ENCODE results near the gene HDC.

Gene HDC

DNA sequence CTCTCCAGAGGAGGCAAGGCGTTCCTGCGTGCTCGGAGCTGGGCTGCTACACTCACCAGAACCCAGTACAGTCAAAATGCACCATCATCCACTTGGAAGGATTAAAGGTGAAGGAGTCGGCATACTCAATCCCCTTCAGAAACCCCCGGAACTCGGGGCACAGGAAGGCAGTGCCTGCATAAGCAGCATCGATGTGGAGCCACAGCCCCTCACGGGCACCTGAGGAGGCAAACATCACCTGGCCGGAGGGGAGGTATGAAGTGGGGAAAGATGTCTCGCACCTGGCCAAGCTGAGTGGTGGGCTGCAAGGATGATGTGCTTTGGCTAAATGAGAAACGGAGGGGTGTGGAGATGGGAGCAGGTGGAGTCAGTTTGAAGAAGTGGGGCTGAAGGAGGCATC lies 13.0 kb downstream of the HDC start:
- DNase-seq: no peak

DNA sequence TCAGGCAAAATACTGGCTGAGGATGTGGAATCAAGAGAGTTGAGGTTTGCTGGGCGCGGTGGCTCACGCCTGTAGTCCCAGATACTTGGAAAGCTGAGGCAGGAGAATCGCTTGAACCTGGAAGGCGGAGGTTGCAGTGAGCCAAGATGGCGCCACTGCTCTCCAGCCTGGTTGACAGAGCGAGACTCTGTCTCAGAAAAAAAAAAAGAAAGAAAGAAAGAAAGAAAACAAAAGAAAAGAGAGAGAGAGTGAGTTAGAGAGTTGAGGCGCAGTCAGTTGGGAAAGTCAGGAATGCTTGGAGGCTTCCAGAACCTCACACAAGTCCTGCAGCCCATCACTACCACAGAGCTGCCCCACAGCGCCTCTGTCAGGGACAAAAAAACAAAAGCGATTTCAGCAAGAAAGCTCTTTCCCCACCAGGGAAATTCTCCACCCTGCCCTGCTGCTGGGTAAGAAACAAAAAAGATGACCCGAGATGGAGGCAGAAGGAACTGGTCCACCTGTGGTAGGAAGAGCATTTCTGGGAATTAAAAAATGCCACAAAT lies 13.8 kb downstream of the HDC start:
- DNase-seq: no peak

DNA sequence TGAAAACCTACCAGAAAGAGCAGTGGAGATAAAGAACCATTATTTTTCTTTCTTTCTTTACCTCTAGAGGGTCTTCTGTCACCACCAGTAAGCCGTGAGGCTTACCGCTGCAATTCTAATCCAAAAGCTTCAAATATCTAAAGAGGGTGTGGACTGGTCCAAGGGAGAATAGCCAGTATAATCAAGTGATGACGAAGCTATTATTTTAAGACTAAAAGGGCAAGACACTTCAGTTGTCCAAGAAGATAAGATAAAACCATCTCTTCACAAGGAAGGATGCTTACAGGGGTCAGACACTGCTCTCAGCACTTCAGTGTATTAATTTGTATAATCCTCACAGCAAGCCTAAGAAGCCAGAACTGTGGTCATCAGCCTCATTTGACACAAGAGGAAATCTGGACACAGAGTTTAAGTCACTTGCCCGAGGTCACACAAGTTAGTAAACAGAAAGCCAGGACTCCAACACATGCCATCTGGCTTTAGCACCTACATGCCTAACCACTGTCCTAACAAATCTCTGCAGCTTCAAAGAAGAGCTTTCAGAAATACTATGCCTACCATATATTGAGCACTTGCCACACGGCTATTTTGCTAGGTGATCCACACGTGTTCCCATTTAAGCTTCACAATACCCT lies 14.6 kb downstream of the HDC start:
- no peak for DNase-seq

DNA sequence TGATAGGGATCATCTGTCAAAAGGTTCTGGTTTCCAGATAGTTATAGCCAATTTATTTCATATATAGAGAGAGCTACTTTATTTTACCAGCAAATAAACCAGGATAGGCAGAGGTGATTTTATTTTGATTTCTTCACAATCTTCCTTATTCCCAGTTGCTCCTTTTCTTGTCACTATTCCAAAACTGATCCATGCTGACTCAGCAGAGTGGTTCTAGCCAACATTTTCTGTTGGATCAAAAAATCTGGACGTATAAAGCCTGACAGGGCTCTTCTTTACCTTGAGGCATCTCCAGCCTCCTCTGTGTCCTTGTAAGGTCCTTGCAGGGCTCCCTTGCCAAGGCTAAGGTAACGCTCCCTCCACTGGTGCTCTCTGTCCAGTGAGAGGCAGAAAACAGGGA lies 15.8 kb downstream of the HDC start:
- no peak for DNase-seq

DNA sequence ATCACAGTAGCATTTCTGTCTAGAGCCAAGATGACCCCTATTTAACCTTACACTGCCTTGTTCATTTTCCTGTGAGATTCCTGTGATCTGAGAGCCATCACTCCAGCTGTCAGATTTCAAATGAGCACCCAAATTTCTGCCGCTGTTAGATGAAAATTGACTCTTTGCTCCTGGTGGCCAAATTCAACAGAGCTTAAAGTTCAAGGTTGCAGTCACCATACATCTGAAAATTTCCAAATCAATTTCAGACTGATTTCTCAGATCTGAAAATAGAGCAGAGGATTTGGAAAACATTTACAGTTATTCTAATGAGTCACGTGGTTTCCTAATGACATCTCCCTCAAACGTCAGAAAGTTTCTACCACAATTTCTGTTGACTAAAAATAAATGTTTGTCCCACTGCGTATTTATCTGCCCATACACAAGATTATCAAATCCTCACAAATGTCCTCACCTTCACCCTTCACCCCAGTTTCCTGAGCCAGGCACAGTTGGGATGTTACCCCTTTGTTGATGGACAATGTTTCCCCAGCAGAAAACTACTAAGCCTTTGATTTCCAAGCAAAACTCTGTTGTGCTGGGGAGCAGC lies 16.4 kb downstream of the HDC start:
- DNase-seq: no peak

DNA sequence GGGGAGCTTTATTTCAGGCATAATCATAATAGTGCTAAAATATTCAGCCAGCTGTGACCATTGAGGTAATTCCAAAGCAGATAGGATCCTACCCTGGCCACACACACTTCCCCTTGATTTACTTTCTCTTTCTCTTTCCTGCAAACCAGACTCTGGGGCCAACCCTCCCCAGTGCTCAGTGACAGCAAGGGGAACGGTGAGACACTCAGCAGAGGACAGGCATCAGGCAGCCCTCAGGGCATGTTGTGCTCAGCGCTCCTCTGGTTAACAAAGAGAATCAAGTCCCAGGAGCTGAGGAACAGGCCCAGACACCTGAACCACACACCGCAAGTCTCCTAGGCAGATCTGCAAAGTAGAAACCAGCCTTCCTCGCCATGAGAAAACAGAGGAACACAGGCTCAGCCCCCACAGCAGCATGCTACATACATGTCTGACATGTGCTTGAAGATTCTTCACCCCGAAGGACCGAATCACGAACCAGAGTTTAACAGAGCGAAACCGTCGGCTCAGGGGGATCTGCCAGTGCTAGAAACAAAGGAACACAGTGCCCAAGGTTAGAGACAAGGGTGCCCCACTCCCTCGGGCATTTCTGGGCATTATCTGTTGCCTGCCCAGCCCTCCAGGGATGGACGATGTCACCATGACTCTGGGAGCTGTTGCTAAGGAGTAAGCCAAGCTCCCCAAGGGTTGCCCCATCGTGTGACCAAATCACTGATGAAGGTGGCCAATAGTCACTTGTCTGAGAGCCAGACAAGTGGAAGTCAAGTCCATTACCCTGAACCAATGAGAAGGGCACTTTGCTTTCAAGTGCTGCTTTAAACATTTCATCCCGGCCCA lies 17.5 kb downstream of the HDC start:
- no peak for DNase-seq

DNA sequence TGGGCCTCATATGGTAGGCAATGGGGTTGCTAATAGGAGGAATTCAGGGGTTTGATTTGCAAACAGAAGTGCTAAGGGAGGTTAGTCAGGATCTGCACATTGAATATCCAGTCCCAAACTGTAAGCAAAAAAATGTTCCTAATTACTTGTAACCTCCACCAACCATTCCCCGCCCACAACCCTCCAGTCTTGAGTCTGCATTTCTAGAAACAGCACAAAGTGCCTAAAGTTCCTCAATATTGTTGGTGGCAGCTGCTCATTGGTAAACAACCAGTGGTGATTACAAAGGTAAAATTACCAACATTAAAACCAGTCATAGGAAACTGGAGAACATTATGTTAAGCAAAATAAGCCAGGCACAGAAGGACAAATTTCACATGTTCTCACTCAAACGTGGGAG lies 18.9 kb downstream of the HDC start:
- no peak for DNase-seq

DNA sequence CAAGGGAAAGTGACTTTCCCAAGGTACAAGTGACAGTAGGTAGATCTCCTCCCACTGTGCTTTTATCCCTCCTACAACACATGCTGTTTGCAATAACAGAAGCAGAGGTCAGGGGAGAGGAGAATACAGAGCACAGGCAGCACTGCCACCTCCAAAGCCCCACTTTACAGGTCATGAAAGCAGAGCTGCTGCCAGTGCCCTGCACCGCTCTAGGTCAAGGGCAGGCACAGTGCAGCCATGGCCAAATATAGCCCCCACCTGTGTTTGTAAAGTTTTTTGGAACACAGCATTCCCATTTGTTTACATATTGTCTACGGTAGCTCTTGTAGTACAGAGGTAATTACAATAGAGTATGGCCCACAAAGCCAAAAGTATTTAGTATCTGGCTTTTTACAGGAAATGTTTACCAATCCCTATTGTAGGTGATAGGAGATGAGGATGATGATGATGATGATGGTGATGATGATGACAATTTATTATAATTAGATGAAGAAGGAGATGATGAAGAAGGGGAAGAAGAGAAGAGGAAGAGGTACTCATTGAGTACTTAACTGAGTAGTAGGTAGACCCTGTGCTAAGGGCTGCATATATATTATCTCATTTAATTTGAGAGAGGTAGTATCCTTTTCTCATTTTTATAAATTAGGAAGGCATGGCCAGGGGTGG lies 20.4 kb downstream of the HDC start:
- DNase-seq: no peak

DNA sequence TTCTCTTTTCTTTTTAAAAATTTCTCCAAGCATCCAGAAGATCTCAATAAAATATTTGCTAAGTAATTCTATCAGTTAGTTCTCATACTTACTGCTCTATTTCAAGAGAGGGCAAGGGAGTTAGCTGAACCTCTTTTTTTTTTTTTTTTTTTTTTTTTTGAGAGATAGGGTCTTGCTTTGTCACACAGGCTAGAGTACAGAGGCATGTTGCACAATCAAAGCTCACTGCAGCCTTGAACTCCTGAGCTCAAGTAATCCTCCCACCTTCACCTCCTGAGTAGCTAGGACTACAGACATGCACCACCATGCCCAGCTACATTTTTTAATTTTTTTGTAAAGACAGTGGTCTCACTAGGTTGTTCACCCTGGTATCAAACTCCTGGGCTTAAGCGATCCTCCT lies 21.4 kb downstream of the HDC start:
- no peak for DNase-seq

DNA sequence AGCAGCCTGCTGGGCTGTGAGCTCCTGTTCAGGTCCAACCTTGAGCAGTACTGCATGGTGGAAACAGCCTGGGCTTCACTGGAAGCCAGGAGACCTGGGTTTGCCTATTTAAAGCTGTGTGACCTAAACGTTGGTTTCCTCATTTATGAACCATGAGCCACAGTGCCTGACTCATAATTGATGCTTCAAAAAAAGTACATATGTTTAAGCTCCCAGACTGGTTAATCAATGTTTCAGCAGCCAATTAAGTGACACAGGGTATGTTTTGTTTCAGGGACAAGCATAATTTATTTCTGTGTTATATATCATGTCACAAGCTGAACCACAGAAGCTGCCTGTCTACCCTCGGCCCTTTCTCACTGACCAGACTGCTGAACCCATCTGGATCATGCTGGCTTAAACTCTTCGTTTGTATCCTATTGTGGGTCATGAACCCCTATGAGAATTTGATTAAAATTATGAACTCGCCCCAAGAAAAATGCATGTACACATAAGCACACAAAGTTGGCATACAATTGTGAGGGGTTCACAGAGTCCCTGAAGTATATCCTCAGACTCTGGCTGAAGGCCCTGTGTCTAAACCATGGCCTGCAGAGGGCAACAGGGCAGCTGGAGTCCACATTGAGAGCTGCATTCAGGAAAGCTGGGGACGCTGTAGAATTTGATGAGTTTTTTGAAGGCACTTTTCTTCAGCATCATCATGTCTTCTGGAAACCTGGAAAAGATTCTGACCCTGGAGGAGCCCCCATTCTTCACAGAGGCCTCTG lies 23.7 kb downstream of the HDC start:
- no peak for DNase-seq

DNA sequence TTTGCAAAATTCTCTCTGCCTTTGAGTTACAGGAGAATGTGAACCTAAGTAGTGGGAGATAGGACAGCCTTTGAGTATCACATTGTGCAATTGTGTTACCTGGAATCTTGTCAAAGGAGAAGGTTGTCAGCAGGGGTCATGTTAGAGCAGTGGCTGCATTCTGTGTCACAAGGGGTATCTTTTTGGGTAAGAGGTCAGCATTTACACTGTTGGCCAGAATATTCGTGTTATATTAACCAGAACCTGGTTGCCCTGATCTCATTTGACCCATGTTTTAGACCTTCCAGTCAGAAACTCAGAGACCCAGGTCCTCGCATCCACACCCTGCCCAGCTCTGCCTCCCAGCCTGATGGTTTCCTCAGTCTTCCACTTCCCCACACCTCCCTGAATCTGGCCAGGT lies 27.3 kb downstream of the HDC start:
- no peak for DNase-seq

DNA sequence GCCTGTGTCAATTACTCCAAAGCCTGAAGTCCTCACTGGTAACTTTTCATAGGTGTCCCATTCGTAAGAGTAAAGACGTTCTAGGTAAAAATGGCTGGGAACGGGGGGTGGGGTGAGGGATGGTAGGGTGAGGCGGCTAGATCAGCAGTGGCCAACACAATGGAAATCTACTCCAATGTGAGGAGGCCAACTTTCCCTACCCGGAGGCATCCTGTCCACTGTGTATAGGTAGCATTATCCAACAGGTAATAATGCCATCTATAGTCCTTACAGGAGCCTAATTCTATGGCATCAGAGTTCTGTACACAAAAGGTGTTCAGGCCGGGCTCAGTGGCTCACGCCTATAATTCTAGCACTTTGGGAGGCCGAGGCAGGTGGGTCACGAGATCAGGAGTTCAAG lies 29.1 kb downstream of the HDC start:
- no peak for DNase-seq

DNA sequence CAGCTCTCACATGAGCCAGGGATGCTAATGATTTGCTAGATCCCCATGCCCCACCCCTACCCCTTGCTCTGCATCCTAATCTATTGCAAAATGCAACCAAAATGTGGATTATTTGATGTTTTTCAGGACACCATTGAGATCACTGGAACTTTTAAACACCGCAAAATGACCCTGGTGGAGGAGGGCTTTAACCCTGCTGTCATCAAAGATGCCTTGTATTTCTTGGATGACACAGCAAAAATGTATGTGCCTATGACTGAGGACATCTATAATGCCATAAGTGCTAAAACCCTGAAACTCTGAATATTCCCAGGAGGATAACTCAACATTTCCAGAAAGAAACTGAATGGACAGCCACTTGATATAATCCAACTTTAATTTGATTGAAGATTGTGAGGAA lies 29.7 kb downstream of the HDC start:
- no peak for DNase-seq

DNA sequence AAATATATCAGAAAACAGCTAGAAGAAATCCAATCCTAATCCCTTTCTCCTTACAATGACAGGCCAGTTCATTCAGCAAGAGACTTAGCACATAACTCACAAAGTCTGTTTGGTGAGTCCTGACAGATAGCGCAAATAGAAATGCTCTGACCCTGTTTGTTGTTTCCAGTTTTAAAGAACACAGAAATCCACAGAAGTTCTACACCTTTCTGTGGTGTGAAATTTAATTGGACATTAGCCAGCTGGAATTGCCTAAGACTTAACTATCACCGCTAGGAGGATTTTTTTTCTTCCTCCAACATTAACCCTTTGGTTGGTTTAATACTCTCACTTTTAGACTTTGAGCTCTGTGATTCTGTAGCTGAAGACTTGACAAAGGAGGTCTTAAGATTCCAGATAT lies 30.8 kb downstream of the HDC start:
- no peak for DNase-seq

DNA sequence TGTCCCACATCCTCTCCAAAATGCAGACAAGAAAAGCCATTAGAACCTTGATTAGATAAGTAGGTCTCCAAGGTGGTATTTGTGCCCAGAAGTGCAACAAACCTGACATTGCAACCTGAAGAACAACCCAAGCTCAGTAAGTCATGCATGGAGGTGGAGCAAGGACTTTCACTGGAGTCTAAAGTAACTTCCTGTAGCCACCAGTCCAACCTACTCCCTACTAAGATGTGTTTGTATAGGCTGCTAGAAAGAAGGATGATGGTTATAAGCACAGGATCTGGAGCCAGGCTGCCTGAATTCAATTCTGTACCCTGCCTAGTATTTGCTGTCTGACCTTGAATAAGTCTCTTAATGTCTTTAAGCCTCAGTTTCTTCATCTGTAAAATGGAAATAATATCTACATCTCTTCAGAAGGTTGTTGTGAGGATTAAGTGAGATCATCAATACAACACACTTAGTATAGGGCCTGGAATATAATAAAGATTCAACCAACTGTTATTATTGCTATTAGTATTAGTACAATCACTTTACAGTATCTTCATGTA lies 32.3 kb downstream of the HDC start:
- DNase-seq: no peak

DNA sequence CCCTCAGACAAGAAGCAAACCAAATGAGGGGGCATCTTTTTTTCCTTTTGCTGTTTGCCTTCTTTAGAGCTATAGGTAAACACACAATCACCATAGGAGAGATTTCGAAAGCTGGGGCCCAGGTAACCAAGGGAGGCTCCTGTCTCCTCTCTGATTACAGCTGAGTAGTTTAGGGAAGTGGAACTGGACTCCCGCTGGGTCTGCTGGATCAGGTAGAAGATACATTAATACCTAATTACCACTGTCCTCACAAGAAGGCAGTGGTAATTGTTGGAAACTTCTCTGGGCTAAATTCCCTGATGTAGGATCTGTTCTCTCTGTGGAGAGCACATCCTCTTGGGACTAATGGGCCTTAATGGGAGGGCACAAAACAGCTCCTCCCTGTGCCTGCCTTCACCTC lies 32.7 kb downstream of the HDC start:
- DNase-seq: no peak

DNA sequence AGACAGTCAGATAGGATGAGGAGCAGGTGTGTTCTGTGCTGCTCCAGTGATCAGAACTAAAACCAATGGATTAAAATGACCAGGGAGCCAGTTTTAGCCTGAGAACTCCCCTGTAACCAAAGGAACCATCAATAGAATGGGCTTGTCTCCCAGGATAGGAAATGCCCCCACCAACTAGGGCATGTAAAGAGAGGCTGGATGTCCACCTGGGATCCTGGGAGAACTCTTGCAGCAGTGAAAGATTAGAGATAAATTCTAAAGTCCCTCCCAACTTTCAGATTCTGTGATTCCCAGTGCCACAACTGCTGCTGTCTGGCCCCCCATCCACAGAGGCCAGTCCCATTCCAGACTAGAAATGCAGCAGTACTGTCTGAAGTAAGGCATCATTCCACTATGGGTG lies 33.8 kb downstream of the HDC start:
- DNase-seq: no peak

DNA sequence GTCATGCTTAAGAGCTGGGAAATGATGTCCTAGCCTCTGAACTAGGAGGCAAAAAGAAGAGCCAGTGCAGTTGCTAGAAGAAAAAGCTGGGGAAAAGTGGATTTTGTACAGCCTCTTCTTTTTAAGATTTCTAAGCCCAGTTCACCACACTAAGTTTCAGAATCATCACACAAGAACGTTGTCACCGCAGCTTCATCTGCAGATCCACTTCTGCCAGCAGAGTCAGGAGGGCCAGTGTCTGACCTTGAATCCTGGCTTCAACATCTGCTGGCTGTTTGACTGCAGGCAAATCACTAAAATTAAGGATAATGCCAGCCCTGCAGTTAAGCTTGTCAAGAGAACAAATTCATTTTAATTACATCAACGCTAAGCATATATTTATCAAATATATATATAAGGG lies 36.2 kb downstream of the HDC start:
- no peak for DNase-seq

DNA sequence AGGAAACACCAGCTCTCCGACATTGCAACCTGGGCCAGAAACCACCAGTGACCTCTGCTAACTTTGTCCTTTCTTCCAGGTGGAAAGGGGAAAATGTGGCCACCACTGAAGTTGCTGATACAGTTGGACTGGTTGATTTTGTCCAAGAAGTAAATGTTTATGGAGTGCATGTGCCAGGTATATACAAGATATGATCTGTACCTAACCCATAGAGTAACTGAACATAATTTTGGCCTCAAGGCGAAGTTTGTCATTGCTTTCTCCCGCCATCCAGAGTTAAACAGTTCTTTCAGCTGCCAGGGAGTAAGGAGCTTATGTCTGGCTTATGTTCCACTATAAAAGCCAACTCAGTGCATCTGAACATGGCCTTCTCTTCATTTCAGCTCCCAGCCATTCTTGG lies 36.7 kb downstream of the HDC start:
- no peak for DNase-seq

DNA sequence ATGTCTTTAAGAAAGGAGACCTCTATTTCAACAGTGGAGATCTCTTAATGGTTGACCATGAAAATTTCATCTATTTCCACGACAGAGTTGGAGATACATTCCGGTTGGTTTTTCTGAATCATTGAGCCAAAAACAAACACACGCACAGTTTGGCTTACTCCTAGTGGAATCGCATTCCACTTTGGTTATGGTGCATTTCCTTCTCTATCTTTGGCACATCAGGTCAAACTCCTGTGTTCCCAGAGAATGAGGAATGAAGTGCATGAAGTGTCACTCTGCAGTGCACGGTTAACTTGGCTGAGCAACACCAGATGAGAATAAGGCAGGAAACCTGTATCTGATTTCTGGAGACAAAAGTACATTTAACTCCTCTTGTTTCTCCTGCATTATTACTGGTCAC lies 38.5 kb downstream of the HDC start:
- no peak for DNase-seq

DNA sequence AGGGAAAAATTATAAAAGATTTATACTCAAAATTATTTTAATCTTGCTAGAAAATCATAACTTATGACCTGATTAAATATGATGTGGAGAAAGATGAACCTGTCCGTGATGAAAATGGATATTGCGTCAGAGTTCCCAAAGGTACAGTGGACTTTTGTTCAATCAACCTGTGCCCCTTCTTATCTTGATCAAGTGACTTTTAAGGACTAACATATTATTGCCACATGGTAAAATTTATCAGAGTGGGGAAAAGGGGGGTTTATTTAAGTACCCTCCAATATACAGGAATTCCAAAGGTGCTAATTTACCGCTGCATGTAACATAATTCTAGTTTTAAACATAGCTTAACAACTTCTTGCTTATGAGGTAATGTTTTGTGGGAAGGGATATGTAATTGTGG lies 39.6 kb downstream of the HDC start:
- DNase-seq: no peak

DNA sequence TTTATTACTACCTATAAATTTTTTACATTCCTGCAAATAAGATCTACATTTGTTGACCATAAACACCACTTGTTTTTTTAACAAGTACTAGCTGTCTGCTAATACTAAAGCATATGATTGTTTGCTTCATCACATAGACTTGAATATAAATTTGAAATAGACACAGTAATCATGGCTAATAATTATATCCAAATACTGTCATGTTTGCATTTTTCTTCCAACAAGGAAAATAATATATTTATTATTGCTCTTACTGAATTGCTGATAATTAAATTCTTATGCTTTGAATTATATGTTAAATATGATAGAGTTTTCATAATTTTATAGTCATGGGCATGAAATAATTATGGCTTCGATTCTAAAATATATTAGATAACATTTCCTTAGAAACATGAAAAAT lies 40.5 kb downstream of the HDC start:
- no peak for DNase-seq

DNA sequence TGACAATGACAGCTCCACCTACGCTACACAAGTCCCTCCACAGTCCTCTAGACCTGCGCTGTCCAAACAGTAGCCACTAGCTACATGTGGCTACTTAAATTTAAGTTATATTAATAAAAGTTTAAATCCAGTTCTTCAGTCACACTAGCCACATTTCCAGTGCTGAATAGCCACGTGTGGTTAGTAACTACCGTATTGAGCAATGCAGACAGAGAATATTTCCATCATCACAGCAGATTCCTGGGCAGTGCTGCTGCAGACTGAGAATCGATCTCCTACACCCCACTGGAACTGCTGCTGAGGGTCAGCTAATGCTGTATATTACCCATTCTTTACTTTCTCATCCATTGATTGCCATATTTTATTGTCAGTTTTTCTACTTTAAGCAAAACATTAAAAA lies 40.9 kb downstream of the HDC start:
- DNase-seq: no peak
